ENCODE measurements around the gene PIK3C3. TPM values are rescaled to one million over a fixed set of nuclear protein-coding genes. Genes with fewer than 3 reads are reported as not detected.

Gene PIK3C3
- total RNA-seq, 1 donor from 2014 or later = 62.8 TPM

DNA sequence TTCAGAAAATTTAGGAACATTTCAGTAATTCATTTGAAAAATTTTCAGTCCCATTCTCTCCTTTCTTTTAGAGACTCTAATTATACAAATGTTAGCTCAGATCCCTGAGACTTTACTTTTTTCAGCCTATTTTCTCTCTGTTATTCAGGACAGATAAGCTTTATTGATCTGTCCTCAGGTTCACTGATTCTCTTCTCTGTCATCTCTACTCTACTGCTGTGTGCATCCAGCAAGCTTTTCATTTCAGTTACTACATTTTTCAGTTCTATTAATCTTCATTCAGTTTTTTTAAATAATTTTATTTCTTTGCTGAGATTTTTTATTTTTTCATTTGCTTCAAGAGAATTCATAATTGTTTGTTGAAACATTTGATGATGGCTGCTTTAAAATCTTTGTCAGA is 22.1 kb upstream of the PIK3C3 start:
- TF ChIP-seq, protein P1, sequence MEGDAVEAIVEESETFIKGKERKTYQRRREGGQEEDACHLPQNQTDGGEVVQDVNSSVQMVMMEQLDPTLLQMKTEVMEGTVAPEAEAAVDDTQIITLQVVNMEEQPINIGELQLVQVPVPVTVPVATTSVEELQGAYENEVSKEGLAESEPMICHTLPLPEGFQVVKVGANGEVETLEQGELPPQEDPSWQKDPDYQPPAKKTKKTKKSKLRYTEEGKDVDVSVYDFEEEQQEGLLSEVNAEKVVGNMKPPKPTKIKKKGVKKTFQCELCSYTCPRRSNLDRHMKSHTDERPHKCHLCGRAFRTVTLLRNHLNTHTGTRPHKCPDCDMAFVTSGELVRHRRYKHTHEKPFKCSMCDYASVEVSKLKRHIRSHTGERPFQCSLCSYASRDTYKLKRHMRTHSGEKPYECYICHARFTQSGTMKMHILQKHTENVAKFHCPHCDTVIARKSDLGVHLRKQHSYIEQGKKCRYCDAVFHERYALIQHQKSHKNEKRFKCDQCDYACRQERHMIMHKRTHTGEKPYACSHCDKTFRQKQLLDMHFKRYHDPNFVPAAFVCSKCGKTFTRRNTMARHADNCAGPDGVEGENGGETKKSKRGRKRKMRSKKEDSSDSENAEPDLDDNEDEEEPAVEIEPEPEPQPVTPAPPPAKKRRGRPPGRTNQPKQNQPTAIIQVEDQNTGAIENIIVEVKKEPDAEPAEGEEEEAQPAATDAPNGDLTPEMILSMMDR (IDR thresholded peaks at IDR 0.05; ENCODE audit: unreplicated experiment) = no peak
- H3K36me3 Mint-ChIP-seq (ENCODE audit: low read depth, unreplicated experiment) = no peaks in the 10 kb centered on the region
- DNase-seq (ENCODE audit: low spot score) = no peak
- peaks cover 3% of the 10 kb centered on the region for H3K27me3 Mint-ChIP-seq (ENCODE audit: unreplicated experiment)
- H3K27ac Mint-ChIP-seq (ENCODE audit: unreplicated experiment) = no peak overlapping the region
- H3K4me3 Mint-ChIP-seq (ENCODE audit: unreplicated experiment) = no peak overlapping the region
- H3K4me1 Mint-ChIP-seq (ENCODE audit: unreplicated experiment) = peaks cover 4% of the 10 kb centered on the region
- no peaks in the 10 kb centered on the region for H3K9me3 Mint-ChIP-seq (ENCODE audit: unreplicated experiment)

DNA sequence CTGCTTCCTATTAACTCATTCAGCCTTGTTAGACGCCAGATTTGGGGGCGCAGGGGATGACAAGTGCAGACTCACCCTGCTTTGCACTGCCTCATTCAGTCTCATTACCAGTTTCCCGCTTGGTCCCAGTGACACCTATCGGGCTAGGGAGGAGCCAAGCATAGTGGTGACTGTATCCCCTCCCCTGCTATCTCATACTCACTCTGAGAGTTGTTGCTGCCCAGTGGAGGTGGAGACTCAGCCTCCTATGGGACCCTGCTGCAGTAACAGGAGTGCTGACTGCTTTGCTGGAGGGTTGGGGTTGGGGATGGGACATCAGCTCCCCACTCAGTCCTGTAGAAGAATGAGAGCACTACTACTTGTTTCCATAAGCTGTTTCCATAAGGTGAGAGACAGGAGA is 21.3 kb upstream of the PIK3C3 start:
- Mint-ChIP-seq H3K4me1 (ENCODE audit: unreplicated experiment) (peaks cover 4% of the 10 kb centered on the region), H3K27ac (ENCODE audit: unreplicated experiment) (no peak overlapping the region), H3K4me3 (ENCODE audit: unreplicated experiment) (no peak overlapping the region), H3K9me3 (ENCODE audit: unreplicated experiment) (no peaks in the 10 kb centered on the region), H3K27me3 (ENCODE audit: unreplicated experiment) (peaks cover 3% of the 10 kb centered on the region), H3K36me3 (ENCODE audit: low read depth, unreplicated experiment) (no peaks in the 10 kb centered on the region)
- TF ChIP-seq, protein P1 (IDR thresholded peaks at IDR 0.05; ENCODE audit: unreplicated experiment) = no peak
- no peak for DNase-seq (ENCODE audit: low spot score)

DNA sequence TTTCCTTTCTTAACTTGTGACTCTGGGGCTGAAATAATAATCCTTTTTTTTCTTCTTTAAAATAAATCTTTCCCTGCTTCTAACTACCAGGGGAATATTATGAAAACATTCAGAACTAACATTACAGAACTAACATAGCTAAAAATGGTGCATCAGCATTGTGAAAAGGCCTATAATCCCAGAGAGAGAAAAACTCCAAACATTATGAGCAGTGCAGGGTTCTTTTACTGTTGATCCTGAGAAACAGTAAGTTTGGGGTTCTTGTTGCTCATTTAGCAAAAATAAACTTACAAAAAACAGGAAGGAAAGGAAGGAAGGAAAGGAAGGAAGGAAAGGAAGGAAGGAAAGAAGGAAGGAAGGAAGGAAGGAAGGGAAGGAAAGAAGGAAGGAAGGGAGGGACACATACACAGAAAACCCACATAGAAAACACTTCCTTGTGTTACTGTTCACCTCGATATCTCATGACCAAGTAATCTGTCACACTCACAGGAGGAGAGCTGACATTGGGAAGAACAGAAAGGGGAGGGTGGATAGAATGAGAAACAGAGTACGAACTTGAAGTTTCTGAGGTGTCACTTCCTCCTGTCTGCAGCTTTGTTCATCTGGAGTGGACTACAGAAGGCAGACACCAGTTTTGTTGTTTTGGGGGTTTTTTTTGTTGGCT is 18.4 kb upstream of the PIK3C3 start:
- no peak for DNase-seq (ENCODE audit: low spot score)
- Mint-ChIP-seq H3K9me3 (ENCODE audit: unreplicated experiment) (no peaks in the 10 kb centered on the region), H3K27ac (ENCODE audit: unreplicated experiment) (peak overlapping the region; percentile 48), H3K27me3 (ENCODE audit: unreplicated experiment) (peaks cover 3% of the 10 kb centered on the region), H3K36me3 (ENCODE audit: low read depth, unreplicated experiment) (no peaks in the 10 kb centered on the region), H3K4me3 (ENCODE audit: unreplicated experiment) (no peak overlapping the region), H3K4me1 (ENCODE audit: unreplicated experiment) (peaks cover 15% of the 10 kb centered on the region)
- TF ChIP-seq, protein P1 (IDR thresholded peaks at IDR 0.05; ENCODE audit: unreplicated experiment) = no peak

DNA sequence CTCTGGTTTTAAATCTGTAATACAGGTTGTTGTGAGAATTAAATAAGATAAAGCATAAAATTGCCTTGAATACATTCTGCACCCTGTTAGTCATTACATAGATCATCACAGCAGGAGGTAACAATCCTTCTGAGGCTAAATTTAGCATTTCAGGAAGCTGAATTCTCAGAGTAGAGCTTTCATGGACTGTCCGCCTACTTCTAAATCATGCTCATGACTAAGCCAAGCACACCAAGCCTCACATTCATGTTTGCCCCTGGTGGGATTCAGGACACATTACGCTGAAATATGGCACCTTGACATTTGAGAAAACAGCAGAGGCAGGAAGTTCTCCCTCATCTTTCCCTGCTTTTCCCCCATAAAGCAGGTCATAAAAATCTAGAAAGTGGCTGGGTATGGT is 16.6 kb upstream of the PIK3C3 start:
- no peaks in the 10 kb centered on the region for H3K36me3 Mint-ChIP-seq (ENCODE audit: low read depth, unreplicated experiment)
- TF ChIP-seq, protein P1 (IDR thresholded peaks at IDR 0.05; ENCODE audit: unreplicated experiment) = peak; percentile 30
- H3K9me3 Mint-ChIP-seq (ENCODE audit: unreplicated experiment) = no peaks in the 10 kb centered on the region
- DNase-seq (ENCODE audit: low spot score) = no peak
- no peak overlapping the region for H3K4me3 Mint-ChIP-seq (ENCODE audit: unreplicated experiment)
- peaks cover 3% of the 10 kb centered on the region for H3K27me3 Mint-ChIP-seq (ENCODE audit: unreplicated experiment)
- H3K4me1 Mint-ChIP-seq (ENCODE audit: unreplicated experiment) = peaks cover 15% of the 10 kb centered on the region
- no peak overlapping the region for H3K27ac Mint-ChIP-seq (ENCODE audit: unreplicated experiment)

DNA sequence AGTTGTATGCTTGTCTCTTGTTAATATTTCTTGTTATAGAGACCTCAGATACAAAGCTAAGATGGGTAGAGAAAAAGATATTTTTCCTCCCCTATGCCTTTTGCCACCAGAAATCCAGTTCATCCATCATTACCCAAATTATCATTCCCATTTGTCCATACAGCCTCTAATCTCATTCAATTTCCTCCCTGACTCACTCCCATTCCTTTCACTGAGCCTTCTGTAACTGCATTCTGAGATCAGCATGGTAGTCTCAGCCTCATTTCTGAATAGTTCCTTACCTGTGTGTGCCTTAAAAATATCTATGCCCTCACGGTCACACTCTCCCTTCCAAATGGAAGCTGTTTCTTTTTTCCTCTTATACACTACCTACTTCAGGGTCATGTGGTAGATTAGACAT is 15.7 kb upstream of the PIK3C3 start:
- H3K36me3 Mint-ChIP-seq (ENCODE audit: low read depth, unreplicated experiment) = no peaks in the 10 kb centered on the region
- no peak for DNase-seq (ENCODE audit: low spot score)
- TF ChIP-seq, protein P1 (IDR thresholded peaks at IDR 0.05; ENCODE audit: unreplicated experiment) = no peak

More for the DNA sequence above, 15.7 kb upstream of the PIK3C3 start:
- H3K4me1 Mint-ChIP-seq (ENCODE audit: unreplicated experiment) = peaks cover 15% of the 10 kb centered on the region
- H3K4me3 Mint-ChIP-seq (ENCODE audit: unreplicated experiment) = no peak overlapping the region
- H3K9me3 Mint-ChIP-seq (ENCODE audit: unreplicated experiment) = no peaks in the 10 kb centered on the region
- H3K27ac Mint-ChIP-seq (ENCODE audit: unreplicated experiment) = no peak overlapping the region
- peaks cover 3% of the 10 kb centered on the region for H3K27me3 Mint-ChIP-seq (ENCODE audit: unreplicated experiment)
